Stomach smooth muscle (tissue), 2 donors: Measurements from ENCODE around the gene PHOSPHO1.

ENCODE experiments used
- H3K27ac ChIP-seq: one replicate; pipeline ENCODE4 v1.7.0; 2013; ENCODE audit warnings: mild to moderate bottlenecking, low read length, inconsistent platforms
- H3K27me3 ChIP-seq, 2 donors: one replicate each; pipeline ENCODE4 v1.7.0; 2013; ENCODE audit warnings: low read length in 2 of 2; ENCODE audit not compliant: insufficient read depth in 2 of 2, control insufficient read depth in 1 of 2
- H3K36me3 ChIP-seq, 2 donors: one replicate each; pipeline ENCODE4 v1.7.0; 2013; ENCODE audit warnings: low read length in 2 of 2; ENCODE audit not compliant: control insufficient read depth in 2 of 2, insufficient read depth in 2 of 2
- H3K4me1 ChIP-seq: one replicate; pipeline ENCODE4 v1.7.0; 2013; ENCODE audit warnings: low read length; ENCODE audit not compliant: control insufficient read depth, insufficient read depth
- H3K4me3 ChIP-seq, 2 donors: one replicate each; pipeline ENCODE4 v1.7.0; 2013; ENCODE audit warnings: low read length in 2 of 2
- H3K9ac ChIP-seq, 2 donors: one replicate each; pipeline ENCODE4 v1.7.0; 2013; ENCODE audit warnings: low read length in 2 of 2, mild to moderate bottlenecking in 1 of 2
- H3K9me3 ChIP-seq, 2 donors: one replicate each; pipeline ENCODE4 v1.7.0; 2013; ENCODE audit warnings: low read length in 2 of 2; ENCODE audit not compliant: control insufficient read depth in 2 of 2
- donor health status: healthy.
- donor health status: Pancreatic carcinoma.

The PHOSPHO1 gene

GRCh38 chr17:49229076-49229804, 1.3 kb downstream of the PHOSPHO1 start:
- H3K27me3 ChIP-seq, result peaks cover 26 to 41% of the 10 kb centered on the region in 2 donors

GRCh38 chr17:49227436-49228261, 2.9 kb downstream of the PHOSPHO1 start:
- H3K27ac ChIP-seq, result no peak overlapping the region
- peaks cover 42 to 56% of the 10 kb centered on the region in 2 donors for H3K27me3 ChIP-seq
- no peaks in the 10 kb centered on the region for H3K36me3 ChIP-seq
- H3K4me3 ChIP-seq, result no peak overlapping the region
- no peaks in the 10 kb centered on the region for H3K9me3 ChIP-seq
- H3K4me1 ChIP-seq, result peaks cover 30% of the 10 kb centered on the region
- no peak overlapping the region for H3K9ac ChIP-seq

More at GRCh38 chr17:49229076-49229804, 1.3 kb downstream of the PHOSPHO1 start:
- Histone ChIP-seq H3K27ac (no peak overlapping the region), H3K36me3 (no peaks in the 10 kb centered on the region), H3K4me1 (peaks cover 22% of the 10 kb centered on the region), H3K9ac (no peak overlapping the region), H3K4me3 (no peak overlapping the region), H3K9me3 (no peaks in the 10 kb centered on the region)

GRCh38 chr17:49226771-49227435, 3.7 kb downstream of the PHOSPHO1 start:
- Histone ChIP-seq H3K9me3 (no peaks in the 10 kb centered on the region), H3K4me3 (no peak overlapping the region), H3K4me1 (peaks cover 30% of the 10 kb centered on the region), H3K27me3 (peaks cover 43 to 58% of the 10 kb centered on the region in 2 donors), H3K27ac (no peak overlapping the region), H3K9ac (no peak overlapping the region), H3K36me3 (no peaks in the 10 kb centered on the region)

DNA sequence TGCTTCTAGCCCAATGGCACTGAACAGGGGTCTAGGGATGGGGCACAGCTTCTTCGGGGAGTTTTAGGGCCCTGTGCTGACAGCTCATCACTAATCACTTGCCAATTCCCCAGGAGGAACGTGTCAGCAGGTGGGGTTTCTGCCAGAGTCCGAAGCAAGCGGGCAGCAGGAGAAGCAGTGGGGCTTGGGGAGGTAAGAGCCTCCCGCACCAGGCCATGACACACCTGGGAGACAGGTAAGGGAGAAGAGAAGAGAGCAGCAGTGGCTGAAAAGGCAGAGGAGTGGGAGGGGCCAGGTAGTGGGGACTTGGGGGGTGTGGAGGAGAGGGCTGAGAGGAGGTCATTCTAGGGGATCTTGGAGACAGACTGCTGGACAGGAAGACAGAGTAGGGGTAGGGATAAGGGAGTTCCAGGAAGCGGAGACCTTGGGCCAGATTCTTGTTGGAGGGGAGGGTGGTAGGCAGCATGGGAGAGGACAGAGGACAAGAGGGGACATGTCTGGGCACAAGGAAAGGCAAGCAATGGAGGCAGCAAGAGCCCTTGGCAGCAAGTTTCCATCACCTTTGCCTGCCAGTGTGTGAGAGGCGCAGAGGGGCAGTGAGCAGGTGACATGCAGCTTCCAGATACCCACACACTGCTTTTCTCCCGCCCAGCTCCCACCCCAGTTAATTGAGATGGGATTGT, 4.9 kb downstream of the PHOSPHO1 start:
- Histone ChIP-seq H3K4me3 (no peak overlapping the region), H3K27ac (no peak overlapping the region), H3K27me3 (peaks cover 43 to 58% of the 10 kb centered on the region in 2 donors), H3K9me3 (no peaks in the 10 kb centered on the region), H3K9ac (no peak overlapping the region), H3K36me3 (no peaks in the 10 kb centered on the region), H3K4me1 (peaks cover 24% of the 10 kb centered on the region)

DNA sequence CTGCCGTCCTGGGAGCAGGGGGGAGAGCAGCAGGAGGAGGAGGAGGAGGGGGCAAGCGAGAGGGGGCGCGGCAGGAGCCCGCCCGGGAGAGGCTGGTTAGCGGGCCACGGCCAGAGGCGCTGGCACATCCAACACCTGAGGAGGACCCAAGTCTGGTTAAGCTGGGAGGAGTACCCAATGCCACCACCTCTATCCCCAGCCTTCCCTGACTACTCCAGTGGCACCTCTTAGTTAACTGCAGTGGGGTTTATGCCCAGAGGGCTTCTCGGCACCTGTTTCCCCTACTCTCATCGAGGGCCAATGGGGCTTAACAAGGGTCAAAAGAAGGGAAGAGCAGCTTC, 5.6 kb downstream of the PHOSPHO1 start:
- no peak overlapping the region for H3K9ac ChIP-seq
- H3K4me3 ChIP-seq, result no peak overlapping the region
- no peaks in the 10 kb centered on the region for H3K36me3 ChIP-seq
- no peaks in the 10 kb centered on the region for H3K9me3 ChIP-seq
- H3K27me3 ChIP-seq, result peaks cover 43 to 58% of the 10 kb centered on the region in 2 donors
- H3K27ac ChIP-seq, result no peak overlapping the region
- peaks cover 19% of the 10 kb centered on the region for H3K4me1 ChIP-seq

- Histone ChIP-seq H3K4me1 (peaks cover 16% of the 10 kb centered on the region), H3K27me3 (peaks cover 47 to 56% of the 10 kb centered on the region in 2 donors), H3K9ac (no peak overlapping the region), H3K27ac (no peak overlapping the region), H3K4me3 (peak overlapping the region; percentile 25 to 29), H3K9me3 (no peaks in the 10 kb centered on the region), H3K36me3 (no peaks in the 10 kb centered on the region)
Measured at GRCh38 chr17:49224198-49224996, 6.2 kb downstream of the PHOSPHO1 start.

GRCh38 chr17:49223517-49224197, 6.9 kb downstream of the PHOSPHO1 start:
- Histone ChIP-seq H3K36me3 (no peaks in the 10 kb centered on the region), H3K4me1 (peaks cover 16% of the 10 kb centered on the region), H3K27me3 (peaks cover 51 to 56% of the 10 kb centered on the region in 2 donors), H3K9me3 (no peaks in the 10 kb centered on the region), H3K9ac (no peak overlapping the region), H3K4me3 (peak overlapping the region; percentile 25 to 35), H3K27ac (no peak overlapping the region)

DNA sequence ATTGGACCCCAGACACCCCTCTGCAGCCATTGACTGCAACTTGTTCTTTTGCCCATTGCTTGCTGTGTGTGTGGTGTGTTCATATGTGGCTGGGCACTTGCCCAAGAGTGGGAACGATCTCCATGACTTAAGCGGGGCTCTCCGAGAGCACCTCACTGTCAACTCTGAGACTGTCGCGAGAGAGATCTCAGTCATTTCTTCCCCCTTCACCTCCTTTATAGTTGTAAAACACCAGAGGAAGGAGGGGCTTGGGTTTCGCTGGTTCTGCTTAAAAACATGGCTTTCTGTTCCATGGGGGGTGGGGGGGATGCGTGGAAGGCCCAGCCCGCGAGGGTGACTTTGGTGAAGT, 7.4 kb downstream of the PHOSPHO1 start:
- Histone ChIP-seq H3K9me3 (no peaks in the 10 kb centered on the region), H3K27me3 (peaks cover 51 to 57% of the 10 kb centered on the region in 2 donors), H3K27ac (no peak overlapping the region), H3K9ac (no peak overlapping the region), H3K4me3 (peak overlapping the region in 1 of 2 donors; percentile 35), H3K36me3 (no peaks in the 10 kb centered on the region), H3K4me1 (peaks cover 16% of the 10 kb centered on the region)

- no peak overlapping the region for H3K4me3 ChIP-seq
- peaks cover 16% of the 10 kb centered on the region for H3K4me1 ChIP-seq
- H3K27me3 ChIP-seq, result peaks cover 32% of the 10 kb centered on the region in 2 donors
- no peaks in the 10 kb centered on the region for H3K9me3 ChIP-seq
- H3K36me3 ChIP-seq, result no peaks in the 10 kb centered on the region
- no peak overlapping the region for H3K27ac ChIP-seq
- no peak overlapping the region for H3K9ac ChIP-seq
Measured at GRCh38 chr17:49219987-49220386, 10.6 kb downstream of the PHOSPHO1 start.
